SK-MEL-5 (cell line): Measurements from ENCODE around the gene PROM1. TPM values are rescaled to one million over a fixed set of nuclear protein-coding genes. Genes with fewer than 3 reads are reported as not detected.

ENCODE experiments used
- DNase-seq: peaks from one replicate; pipeline ENCODE4 v3.0.0-alpha.2; 2016; ENCODE audit warnings: low read depth, low spot score
- in situ Hi-C: cut with HindIII; loops from 2 replicates; pipeline ENCODE4 v1.10.0; 2016; ENCODE audit warnings: low sequenced_read_pairs, high pct_unique_total_duplicates, low pct_unique_long_range_greater_than_20kb
- total RNA-seq: library from RNA; depleted of rRNA; stranded (reverse); fragments of >200 nt; shearing (Covaris generic); gene quantifications from 2 replicates; pipeline ENCODE4 v1.2.3, GENCODE V29; 2014

Gene PROM1
- total RNA-seq, 1 experiment from 2014 or later: 3.1 TPM

GRCh38 chr4:16078195-16078760, 5.5 kb downstream of the PROM1 start:
- in situ Hi-C loops: no loop called here
- no peak for DNase-seq

GRCh38 chr4:16077786-16078185, 6.0 kb downstream of the PROM1 start:
- in situ Hi-C loops: no loop called here
- no peak for DNase-seq

GRCh38 chr4:16075975-16076757, 7.7 kb downstream of the PROM1 start:
- DNase-seq: no peak
- in situ Hi-C loops: no loop called here

GRCh38 chr4:16075061-16075460, 8.8 kb downstream of the PROM1 start:
- in situ Hi-C loops: no loop called here
- DNase-seq: no peak

- in situ Hi-C loops: no loop called here
- DNase-seq: no peak
Observed at GRCh38 chr4:16072168-16072567, 11.7 kb downstream of the PROM1 start.

GRCh38 chr4:16070203-16070602, 13.6 kb downstream of the PROM1 start:
- in situ Hi-C loops: no loop called here

GRCh38 chr4:16067515-16067914, 16.3 kb downstream of the PROM1 start:
- peak; percentile 97 for DNase-seq
- in situ Hi-C loops: no loop called here

More at GRCh38 chr4:16070203-16070602, 13.6 kb downstream of the PROM1 start:
- no peak for DNase-seq

- in situ Hi-C loops: no loop called here
- no peak for DNase-seq
Observed at GRCh38 chr4:16066586-16067128, 17.2 kb downstream of the PROM1 start.

- in situ Hi-C loops: no loop called here
Observed at GRCh38 chr4:16065066-16065465, 18.8 kb downstream of the PROM1 start.

GRCh38 chr4:16062601-16063000, 21.2 kb downstream of the PROM1 start:
- in situ Hi-C loops: no loop called here
- no peak for DNase-seq

More at GRCh38 chr4:16065066-16065465, 18.8 kb downstream of the PROM1 start:
- no peak for DNase-seq

GRCh38 chr4:16056681-16057385, 27.0 kb downstream of the PROM1 start:
- DNase-seq: no peak
- in situ Hi-C loops: no loop called here

GRCh38 chr4:16055873-16056272, 27.9 kb downstream of the PROM1 start:
- in situ Hi-C loops: no loop called here
- DNase-seq: no peak

GRCh38 chr4:16055471-16055870, 28.4 kb downstream of the PROM1 start:
- in situ Hi-C loops: no loop called here
- no peak for DNase-seq

- no peak for DNase-seq
- in situ Hi-C loops: no loop called here
Observed at GRCh38 chr4:16052939-16053338, 30.9 kb downstream of the PROM1 start.

GRCh38 chr4:16051980-16052379, 31.8 kb downstream of the PROM1 start:
- in situ Hi-C loops: no loop called here
- no peak for DNase-seq

- in situ Hi-C loops: no loop called here
- no peak for DNase-seq
Observed at GRCh38 chr4:16051132-16051531, 32.7 kb downstream of the PROM1 start.

- in situ Hi-C loops: no loop called here
- no peak for DNase-seq
Observed at GRCh38 chr4:16050669-16051068, 33.2 kb downstream of the PROM1 start.

- in situ Hi-C loops: no loop called here
- DNase-seq: no peak
Observed at GRCh38 chr4:16048619-16049419, 35.0 kb downstream of the PROM1 start.
